Sigmoid colon (tissue), 4 donors: Measurements from ENCODE around the gene LDB2.

Source experiments
- CTCF ChIP-seq, 4 experiments: fragments of 450-650 bp in 3 of 4; fragments of 200-600 bp in 1 of 4; IDR thresholded peaks; one replicate each; pipeline ENCODE4 v1.5.1; 2016 to 2019; ENCODE audit warnings: antibody characterized with exemption in 4 of 4, mild to moderate bottlenecking in 3 of 4, moderate library complexity in 2 of 4
- POLR2A ChIP-seq, 2 donors: fragments of 450-650 bp; IDR thresholded peaks; one replicate each; pipeline ENCODE4 v1.6.1; 2016; ENCODE audit warnings: antibody characterized with exemption in 2 of 2, mild to moderate bottlenecking in 2 of 2, moderate library complexity in 2 of 2
- POLR2AphosphoS5 ChIP-seq, 4 donors: sonication (generic); formaldehyde crosslinking; IDR thresholded peaks; one replicate each; pipeline ENCODE4 v1.6.1; 2017; ENCODE audit warnings: antibody characterized with exemption in 4 of 4

- TF ChIP-seq CTCF (IDR thresholded peaks at IDR 0.05) (no peak), POLR2A (IDR thresholded peaks at IDR 0.05) (no peak), POLR2AphosphoS5 (IDR thresholded peaks at IDR 0.05) (no peak)
These were observed 377.1 kb downstream of the LDB2 start for GRCh38 chr4:16521156-16521915.
